ENCODE data around the gene FTO.

The FTO gene

GRCh38 chr16:53768593-53768992, 64.6 kb downstream of the FTO start:
- H3K9me2 ChIP-seq (replicated peaks; ENCODE audit: insufficient read depth, low read length): no peaks in the 10 kb centered on the region
- no peak overlapping the region for H3K4me3 ChIP-seq (ENCODE audit: insufficient read depth, low read length, poor library complexity, severe bottlenecking)
- H3K79me2 ChIP-seq (ENCODE audit: insufficient read depth, low read length): no peaks in the 10 kb centered on the region
- no peak overlapping the region for H3K9ac ChIP-seq (ENCODE audit: low read length)
- no peak overlapping the region for H2AFZ ChIP-seq (ENCODE audit: low read depth, low read length, severe bottlenecking)
- no peak overlapping the region for H3K4me2 ChIP-seq (ENCODE audit: low read depth, low read length, poor library complexity, severe bottlenecking)
- no peak overlapping the region for H3K27ac ChIP-seq (ENCODE audit: low read depth, low read length)
- peaks cover 14% of the 10 kb centered on the region; the same call in 1 of the 2 replicates for H4K20me1 ChIP-seq (ENCODE audit: low read depth, low read length)
- H3F3A ChIP-seq (ENCODE audit: insufficient read depth): no peaks in the 10 kb centered on the region
- no peak for TF ChIP-seq EZH2phosphoT487 (conservative IDR thresholded peaks at IDR 0.05; ENCODE audit: low read length)
- TF ChIP-seq CTCF (IDR thresholded peaks at IDR 0.05; ENCODE audit: insufficient read depth, low read length, poor library complexity, severe bottlenecking): no peak
- no peaks in the 10 kb centered on the region for H3K9me3 ChIP-seq (ENCODE audit: insufficient read depth, low read length)
- no peaks in the 10 kb centered on the region for H3K27me3 ChIP-seq (ENCODE audit: low read length)
- H3K36me3 ChIP-seq (ENCODE audit: low read length): no peaks in the 10 kb centered on the region

- no peaks in the 10 kb centered on the region for H3K27me3 ChIP-seq (ENCODE audit: low read length)
- H3K9me2 ChIP-seq (replicated peaks; ENCODE audit: insufficient read depth, low read length): no peaks in the 10 kb centered on the region
- no peaks in the 10 kb centered on the region for H3K36me3 ChIP-seq (ENCODE audit: low read length)
- no peaks in the 10 kb centered on the region for H3K79me2 ChIP-seq (ENCODE audit: insufficient read depth, low read length)
- H3K9me3 ChIP-seq (ENCODE audit: insufficient read depth, low read length): no peaks in the 10 kb centered on the region
- no peak overlapping the region for H3K9ac ChIP-seq (ENCODE audit: low read length)
- H2AFZ ChIP-seq (ENCODE audit: low read depth, low read length, severe bottlenecking): no peak overlapping the region
- no peak overlapping the region for H3K4me2 ChIP-seq (ENCODE audit: low read depth, low read length, poor library complexity, severe bottlenecking)
- peaks cover 15% of the 10 kb centered on the region; the same call in 1 of the 2 replicates for H4K20me1 ChIP-seq (ENCODE audit: low read depth, low read length)
- no peak overlapping the region for H3K27ac ChIP-seq (ENCODE audit: low read depth, low read length)
- TF ChIP-seq EZH2phosphoT487 (conservative IDR thresholded peaks at IDR 0.05; ENCODE audit: low read length): no peak
- no peak for TF ChIP-seq CTCF (IDR thresholded peaks at IDR 0.05; ENCODE audit: insufficient read depth, low read length, poor library complexity, severe bottlenecking)
- no peaks in the 10 kb centered on the region for H3F3A ChIP-seq (ENCODE audit: insufficient read depth)
- no peak overlapping the region for H3K4me3 ChIP-seq (ENCODE audit: insufficient read depth, low read length, poor library complexity, severe bottlenecking)
These were observed 65.2 kb downstream of the FTO start for GRCh38 chr16:53769185-53769584.

- H3K9ac ChIP-seq (ENCODE audit: low read length): no peak overlapping the region
- H3K79me2 ChIP-seq (ENCODE audit: insufficient read depth, low read length): no peaks in the 10 kb centered on the region
- no peak overlapping the region for H3K27ac ChIP-seq (ENCODE audit: low read depth, low read length)
These were observed 65.8 kb downstream of the FTO start for GRCh38 chr16:53769787-53770186.

More at GRCh38 chr16:53769787-53770186, 65.8 kb downstream of the FTO start:
- H3K4me3 ChIP-seq (ENCODE audit: insufficient read depth, low read length, poor library complexity, severe bottlenecking): no peak overlapping the region
- no peak overlapping the region for H3K4me2 ChIP-seq (ENCODE audit: low read depth, low read length, poor library complexity, severe bottlenecking)
- no peaks in the 10 kb centered on the region for H3K27me3 ChIP-seq (ENCODE audit: low read length)
- no peaks in the 10 kb centered on the region for H3K9me3 ChIP-seq (ENCODE audit: insufficient read depth, low read length)
- peaks cover 15% of the 10 kb centered on the region; the same call in 1 of the 2 replicates for H4K20me1 ChIP-seq (ENCODE audit: low read depth, low read length)
- no peak overlapping the region for H2AFZ ChIP-seq (ENCODE audit: low read depth, low read length, severe bottlenecking)
- H3K36me3 ChIP-seq (ENCODE audit: low read length): no peaks in the 10 kb centered on the region
- H3K9me2 ChIP-seq (replicated peaks; ENCODE audit: insufficient read depth, low read length): no peaks in the 10 kb centered on the region
- no peak for TF ChIP-seq CTCF (IDR thresholded peaks at IDR 0.05; ENCODE audit: insufficient read depth, low read length, poor library complexity, severe bottlenecking)
- no peak for TF ChIP-seq EZH2phosphoT487 (conservative IDR thresholded peaks at IDR 0.05; ENCODE audit: low read length)
- no peaks in the 10 kb centered on the region for H3F3A ChIP-seq (ENCODE audit: insufficient read depth)
